DMS79 treated with DMSO at 0.1 percent for 48 hours (cell line): ENCODE data around the gene CYB5D1.

Experiments
- DNase-seq: peaks from one replicate; lab custom pipeline; 2025; lab: John Stamatoyannopoulos, UW

Gene CYB5D1

DNA sequence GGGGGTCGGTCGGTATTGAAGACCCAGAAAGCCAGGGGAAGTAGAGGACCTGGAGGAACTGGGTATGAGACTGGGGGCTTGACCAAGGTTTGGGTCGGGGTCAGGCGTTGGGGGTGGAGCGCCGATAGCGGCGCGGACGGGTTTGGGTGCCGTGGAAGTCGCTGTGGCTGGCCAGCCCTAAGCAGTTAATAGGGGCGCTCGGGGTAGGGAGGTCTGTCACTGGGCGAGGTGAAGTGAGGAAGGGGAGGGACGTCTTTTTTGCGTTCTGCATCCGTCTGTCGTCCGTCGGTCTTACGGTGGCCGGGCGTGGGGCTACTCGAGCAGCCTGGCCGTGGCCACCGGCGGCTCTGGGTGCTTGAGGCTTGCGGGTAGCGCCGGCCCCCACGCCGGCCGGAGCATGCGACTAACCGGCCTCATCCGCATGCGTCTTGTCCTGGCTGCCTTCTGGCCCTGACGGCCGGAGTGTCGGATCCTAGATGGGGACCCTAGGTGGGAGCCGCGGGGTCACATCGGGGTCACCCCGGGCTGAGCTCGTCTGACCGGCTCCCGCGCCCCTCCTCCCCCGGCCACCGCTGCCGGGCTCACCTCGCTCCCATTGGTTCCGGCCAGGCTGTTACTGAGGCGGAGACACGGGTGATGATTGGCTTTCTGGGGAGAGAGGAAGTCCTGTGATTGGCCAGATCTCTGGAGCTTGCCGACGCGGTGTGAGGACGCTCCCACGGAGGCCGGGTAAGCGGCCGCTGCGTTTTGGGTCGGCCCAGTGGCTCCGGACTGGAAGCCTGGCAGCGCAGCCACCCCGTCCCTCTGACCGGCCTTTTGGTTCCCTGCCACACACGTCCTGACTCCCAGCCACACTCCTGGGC is 13.3 kb upstream of the CYB5D1 start:
- peak; percentile 92 for DNase-seq

DNA sequence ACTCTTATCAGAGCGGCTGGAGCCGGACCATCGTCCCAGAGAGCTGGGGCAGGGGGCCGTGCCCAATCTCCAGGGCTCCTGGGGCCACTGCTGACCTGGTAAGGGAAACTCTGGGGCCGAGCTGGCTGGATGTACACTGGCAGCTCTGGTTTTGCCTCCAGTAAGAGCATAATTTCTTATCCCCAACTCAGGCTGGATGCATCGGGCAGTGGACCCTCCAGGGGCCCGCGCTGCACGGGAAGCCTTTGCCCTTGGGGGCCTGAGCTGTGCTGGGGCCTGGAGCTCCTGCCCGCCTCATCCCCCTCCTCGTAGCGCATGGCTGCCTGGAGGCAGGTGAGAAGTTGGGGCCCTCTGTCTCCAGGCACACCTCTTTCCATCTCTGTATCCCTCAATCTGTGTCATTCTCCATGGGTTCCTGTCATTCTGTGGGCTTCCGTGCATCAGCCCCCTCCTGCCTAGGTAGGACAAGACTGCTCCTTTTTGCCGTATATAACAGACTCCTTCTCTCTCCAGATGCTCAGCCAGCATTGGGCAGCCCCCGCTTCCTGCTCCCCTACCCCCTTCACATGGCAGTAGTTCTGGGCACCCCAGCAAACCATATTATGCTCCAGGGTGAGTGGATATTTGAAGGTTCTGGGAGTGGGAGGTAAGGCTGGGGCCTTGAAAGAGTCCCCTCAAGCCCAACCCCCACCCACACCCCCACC is 12.3 kb upstream of the CYB5D1 start:
- DNase-seq, result no peak

DNA sequence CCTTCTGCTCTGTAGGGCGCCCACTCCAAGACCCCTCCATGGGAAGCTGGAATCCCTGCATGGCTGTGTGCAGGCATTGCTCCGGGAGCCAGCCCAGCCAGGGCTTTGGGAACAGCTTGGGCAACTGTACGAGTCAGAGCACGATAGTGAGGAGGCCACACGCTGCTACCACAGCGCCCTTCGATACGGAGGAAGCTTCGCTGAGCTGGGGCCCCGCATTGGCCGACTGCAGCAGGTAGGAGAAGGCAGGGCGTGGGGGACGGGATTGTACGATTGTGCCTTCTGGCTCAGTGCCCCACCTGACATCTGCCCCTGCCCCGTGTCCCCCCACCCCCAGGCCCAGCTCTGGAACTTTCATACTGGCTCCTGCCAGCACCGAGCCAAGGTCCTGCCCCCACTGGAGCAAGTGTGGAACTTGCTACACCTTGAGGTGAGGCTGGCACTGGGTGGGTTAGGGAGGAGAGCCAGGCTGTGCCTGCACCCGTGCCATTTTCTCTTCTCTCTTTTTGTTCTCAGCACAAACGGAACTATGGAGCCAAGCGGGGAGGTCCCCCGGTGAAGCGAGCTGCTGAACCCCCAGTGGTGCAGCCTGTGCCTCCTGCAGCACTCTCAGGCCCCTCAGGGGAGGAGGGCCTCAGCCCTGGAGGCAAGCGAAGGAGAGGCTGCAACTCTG is 11.6 kb upstream of the CYB5D1 start:
- DNase-seq, result no peak

DNA sequence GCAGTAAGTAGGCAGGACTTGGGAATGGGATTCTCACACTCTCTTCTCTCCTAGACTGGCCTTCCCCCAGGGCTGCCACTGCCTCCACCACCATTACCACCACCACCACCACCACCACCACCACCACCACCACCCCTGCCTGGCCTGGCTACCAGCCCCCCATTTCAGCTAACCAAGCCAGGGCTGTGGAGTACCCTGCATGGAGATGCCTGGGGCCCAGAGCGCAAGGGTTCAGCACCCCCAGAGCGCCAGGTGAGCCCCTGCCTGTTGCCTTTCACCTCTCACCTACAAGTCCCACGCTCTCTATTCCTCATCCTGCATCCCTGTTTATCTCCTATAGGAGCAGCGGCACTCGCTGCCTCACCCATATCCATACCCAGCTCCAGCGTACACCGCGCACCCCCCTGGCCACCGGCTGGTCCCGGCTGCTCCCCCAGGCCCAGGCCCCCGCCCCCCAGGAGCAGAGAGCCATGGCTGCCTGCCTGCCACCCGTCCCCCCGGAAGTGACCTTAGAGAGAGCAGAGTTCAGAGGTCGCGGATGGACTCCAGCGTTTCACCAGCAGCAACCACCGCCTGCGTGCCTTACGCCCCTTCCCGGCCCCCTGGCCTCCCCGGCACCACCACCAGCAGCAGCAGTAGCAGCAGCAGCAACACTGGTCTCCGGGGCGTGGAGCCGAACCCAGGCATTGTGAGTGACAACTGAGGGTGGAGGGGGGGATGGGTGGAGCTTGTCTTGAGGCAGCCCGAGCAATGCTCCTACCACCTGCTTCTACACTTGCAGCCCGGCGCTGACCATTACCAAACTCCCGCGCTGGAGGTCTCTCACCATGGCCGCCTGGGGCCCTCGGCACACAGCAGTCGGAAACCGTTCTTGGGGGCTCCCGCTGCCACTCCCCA is 10.8 kb upstream of the CYB5D1 start:
- no peak for DNase-seq

DNA sequence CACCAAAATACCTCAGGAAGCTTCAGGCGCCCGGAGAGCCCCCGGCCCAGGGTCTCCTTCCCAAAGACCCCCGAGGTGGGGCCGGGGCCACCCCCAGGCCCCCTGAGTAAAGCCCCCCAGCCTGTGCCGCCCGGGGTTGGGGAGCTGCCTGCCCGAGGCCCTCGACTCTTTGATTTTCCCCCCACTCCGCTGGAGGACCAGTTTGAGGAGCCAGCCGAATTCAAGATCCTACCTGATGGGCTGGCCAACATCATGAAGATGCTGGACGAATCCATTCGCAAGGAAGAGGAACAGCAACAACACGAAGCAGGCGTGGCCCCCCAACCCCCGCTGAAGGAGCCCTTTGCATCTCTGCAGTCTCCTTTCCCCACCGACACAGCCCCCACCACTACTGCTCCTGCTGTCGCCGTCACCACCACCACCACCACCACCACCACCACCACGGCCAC is 9.6 kb upstream of the CYB5D1 start:
- no peak for DNase-seq

DNA sequence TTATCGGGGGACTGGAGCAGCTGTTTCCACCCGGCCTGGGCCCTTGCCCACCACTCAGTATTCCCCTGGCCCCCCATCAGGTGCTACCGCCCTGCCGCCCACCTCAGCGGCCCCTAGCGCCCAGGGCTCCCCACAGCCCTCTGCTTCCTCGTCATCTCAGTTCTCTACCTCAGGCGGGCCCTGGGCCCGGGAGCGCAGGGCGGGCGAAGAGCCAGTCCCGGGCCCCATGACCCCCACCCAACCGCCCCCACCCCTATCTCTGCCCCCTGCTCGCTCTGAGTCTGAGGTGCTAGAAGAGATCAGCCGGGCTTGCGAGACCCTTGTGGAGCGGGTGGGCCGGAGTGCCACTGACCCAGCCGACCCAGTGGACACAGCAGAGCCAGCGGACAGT is 9.1 kb upstream of the CYB5D1 start:
- DNase-seq, result no peak

DNA sequence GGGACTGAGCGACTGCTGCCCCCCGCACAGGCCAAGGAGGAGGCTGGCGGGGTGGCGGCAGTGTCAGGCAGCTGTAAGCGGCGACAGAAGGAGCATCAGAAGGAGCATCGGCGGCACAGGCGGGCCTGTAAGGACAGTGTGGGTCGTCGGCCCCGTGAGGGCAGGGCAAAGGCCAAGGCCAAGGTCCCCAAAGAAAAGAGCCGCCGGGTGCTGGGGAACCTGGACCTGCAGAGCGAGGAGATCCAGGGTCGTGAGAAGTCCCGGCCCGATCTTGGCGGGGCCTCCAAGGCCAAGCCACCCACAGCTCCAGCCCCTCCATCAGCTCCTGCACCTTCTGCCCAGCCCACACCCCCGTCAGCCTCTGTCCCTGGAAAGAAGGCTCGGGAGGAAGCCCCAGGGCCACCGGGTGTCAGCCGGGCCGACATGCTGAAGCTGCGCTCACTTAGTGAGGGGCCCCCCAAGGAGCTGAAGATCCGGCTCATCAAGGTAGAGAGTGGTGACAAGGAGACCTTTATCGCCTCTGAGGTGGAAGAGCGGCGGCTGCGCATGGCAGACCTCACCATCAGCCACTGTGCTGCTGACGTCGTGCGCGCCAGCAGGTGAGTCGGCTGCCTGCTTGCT is 8.6 kb upstream of the CYB5D1 start:
- DNase-seq, result no peak

DNA sequence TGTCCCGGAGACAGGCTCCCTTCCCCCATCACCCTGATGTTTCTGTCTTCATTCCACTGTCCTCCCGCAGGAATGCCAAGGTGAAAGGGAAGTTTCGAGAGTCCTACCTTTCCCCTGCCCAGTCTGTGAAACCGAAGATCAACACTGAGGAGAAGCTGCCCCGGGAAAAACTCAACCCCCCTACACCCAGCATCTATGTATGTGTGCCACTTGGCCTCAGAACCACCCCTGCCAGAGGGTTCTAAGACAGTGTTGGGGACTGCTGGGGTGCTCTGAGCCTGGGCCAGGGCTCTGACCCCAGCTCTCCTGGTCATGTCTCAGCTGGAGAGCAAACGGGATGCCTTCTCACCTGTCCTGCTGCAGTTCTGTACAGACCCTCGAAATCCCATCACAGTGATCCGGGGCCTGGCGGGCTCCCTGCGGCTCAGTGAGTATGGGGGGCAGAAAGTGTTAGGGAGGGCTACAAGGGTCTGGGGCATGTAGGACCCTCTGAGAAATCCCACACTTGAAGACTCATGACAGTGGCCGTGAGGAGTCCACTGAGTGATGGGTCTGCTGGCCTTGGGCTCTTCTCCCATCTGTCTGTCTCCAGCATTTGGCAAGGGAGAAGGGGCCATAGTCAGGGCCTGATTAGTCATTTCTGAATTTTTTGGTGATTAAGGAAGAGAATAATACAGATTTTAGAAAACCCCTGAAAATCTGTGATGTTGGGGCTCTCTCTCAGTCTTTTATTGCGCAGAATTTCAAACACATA is 7.9 kb upstream of the CYB5D1 start:
- no peak for DNase-seq

DNA sequence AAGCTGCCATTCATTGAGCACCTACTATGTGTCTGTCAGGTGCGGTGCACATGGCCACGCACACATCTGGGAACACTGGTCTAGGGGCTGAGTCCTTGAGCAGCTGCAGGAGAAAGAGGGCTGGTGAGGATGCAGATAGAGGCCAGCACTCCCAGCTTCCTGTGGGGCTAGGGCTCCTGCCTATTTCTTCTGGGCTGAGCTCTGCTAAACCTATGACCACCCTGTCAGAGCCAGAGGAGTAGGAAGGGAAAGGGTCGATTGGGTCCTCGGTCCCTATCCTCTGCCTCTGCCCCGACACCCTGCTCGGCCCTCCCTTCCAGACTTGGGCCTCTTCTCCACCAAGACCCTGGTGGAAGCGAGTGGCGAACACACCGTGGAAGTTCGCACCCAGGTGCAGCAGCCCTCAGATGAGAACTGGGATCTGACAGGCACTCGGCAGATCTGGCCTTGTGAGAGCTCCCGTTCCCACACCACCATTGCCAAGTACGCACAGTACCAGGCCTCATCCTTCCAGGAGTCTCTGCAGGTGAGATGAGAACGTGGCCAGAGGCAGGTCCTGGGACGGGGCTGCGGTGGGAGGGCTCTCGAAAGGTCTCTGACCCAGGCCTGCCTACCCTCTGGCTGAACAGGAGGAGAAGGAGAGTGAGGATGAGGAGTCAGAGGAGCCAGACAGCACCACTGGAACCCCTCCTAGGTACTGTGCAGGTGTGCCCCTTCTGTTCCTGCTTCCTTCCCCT is 6.9 kb upstream of the CYB5D1 start:
- DNase-seq, result no peak

DNA sequence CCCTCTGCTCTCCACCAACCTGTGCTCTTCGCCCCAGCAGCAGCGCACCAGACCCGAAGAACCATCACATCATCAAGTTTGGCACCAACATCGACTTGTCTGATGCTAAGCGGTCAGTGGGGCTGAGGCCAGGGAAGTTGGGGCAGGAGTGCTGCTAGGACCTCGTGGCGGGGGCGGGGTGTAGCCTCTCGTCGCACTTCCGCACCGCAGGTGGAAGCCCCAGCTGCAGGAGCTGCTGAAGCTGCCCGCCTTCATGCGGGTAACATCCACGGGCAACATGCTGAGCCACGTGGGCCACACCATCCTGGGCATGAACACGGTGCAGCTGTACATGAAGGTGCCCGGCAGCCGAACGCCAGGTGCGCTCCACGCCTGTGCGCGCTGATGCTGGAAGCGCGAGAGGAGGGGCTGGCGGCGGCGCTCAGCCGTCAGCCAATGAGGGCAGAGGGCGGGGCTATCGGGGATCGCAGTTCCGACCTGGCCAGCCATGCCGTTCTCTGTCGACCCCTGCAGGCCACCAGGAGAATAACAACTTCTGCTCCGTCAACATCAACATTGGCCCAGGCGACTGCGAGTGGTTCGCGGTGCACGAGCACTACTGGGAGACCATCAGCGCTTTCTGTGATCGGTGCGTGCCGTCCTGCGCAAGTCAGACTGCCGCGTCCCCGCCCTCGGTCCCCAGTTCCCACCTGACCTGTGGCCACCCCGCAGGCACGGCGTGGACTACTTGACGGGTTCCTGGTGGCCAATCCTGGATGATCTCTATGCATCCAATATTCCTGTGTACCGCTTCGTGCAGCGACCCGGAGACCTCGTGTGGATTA is 6.2 kb upstream of the CYB5D1 start:
- DNase-seq, result no peak

DNA sequence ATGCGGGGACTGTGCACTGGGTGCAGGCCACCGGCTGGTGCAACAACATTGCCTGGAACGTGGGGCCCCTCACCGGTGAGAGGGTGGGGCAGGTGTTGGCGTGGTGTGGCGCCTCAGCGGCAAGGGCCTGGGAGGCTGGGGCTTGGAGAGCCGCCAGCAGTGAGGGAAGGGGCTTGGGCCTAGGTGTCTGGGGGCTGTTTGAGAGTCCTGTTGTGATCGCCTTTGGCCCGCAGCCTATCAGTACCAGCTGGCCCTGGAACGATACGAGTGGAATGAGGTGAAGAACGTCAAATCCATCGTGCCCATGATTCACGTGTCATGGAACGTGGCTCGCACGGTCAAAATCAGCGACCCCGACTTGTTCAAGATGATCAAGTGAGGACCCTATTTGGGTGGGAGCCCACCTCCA is 5.5 kb upstream of the CYB5D1 start:
- DNase-seq, result no peak

DNA sequence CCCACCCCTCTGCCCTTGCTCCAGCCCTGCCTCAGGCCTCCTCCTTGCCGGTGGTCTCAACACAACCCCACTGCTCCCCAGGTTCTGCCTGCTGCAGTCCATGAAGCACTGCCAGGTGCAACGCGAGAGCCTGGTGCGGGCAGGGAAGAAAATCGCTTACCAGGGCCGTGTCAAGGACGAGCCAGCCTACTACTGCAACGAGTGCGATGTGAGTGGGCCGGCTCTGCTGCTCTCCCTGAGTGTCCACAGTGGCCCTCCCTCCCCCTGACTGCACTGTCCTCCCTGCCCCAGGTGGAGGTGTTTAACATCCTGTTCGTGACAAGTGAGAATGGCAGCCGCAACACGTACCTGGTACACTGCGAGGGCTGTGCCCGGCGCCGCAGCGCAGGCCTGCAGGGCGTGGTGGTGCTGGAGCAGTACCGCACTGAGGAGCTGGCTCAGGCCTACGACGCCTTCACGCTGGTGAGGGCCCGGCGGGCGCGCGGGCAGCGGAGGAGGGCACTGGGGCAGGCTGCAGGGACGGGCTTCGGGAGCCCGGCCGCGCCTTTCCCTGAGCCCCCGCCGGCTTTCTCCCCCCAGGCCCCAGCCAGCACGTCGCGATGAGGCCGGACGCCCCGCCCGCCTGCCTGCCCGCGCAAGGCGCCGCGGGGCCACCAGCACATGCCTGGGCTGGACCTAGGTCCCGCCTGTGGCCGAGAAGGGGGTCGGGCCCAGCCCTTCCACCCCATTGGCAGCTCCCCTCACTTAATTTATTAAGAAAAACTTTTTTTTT is 4.7 kb upstream of the CYB5D1 start:
- no peak for DNase-seq

DNA sequence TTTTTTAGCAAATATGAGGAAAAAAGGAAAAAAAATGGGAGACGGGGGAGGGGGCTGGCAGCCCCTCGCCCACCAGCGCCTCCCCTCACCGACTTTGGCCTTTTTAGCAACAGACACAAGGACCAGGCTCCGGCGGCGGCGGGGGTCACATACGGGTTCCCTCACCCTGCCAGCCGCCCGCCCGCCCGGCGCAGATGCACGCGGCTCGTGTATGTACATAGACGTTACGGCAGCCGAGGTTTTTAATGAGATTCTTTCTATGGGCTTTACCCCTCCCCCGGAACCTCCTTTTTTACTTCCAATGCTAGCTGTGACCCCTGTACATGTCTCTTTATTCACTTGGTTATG is 4.1 kb upstream of the CYB5D1 start:
- DNase-seq, result no peak

DNA sequence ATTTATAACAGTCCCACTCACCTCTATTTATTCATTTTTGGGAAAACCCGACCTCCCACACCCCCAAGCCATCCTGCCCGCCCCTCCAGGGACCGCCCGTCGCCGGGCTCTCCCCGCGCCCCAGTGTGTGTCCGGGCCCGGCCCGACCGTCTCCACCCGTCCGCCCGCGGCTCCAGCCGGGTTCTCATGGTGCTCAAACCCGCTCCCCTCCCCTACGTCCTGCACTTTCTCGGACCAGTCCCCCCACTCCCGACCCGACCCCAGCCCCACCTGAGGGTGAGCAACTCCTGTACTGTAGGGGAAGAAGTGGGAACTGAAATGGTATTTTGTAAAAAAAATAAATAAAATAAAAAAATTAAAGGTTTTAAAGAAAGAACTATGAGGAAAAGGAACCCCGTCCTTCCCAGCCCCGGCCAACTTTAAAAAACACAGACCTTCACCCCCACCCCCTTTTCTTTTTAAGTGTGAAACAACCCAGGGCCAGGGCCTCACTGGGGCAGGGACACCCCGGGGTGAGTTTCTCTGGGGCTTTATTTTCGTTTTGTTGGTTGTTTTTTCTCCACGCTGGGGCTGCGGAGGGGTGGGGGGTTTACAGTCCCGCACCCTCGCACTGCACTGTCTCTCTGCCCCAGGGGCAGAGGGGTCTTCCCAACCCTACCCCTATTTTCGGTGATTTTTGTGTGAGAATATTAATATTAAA is 3.6 kb upstream of the CYB5D1 start:
- DNase-seq, result no peak

DNA sequence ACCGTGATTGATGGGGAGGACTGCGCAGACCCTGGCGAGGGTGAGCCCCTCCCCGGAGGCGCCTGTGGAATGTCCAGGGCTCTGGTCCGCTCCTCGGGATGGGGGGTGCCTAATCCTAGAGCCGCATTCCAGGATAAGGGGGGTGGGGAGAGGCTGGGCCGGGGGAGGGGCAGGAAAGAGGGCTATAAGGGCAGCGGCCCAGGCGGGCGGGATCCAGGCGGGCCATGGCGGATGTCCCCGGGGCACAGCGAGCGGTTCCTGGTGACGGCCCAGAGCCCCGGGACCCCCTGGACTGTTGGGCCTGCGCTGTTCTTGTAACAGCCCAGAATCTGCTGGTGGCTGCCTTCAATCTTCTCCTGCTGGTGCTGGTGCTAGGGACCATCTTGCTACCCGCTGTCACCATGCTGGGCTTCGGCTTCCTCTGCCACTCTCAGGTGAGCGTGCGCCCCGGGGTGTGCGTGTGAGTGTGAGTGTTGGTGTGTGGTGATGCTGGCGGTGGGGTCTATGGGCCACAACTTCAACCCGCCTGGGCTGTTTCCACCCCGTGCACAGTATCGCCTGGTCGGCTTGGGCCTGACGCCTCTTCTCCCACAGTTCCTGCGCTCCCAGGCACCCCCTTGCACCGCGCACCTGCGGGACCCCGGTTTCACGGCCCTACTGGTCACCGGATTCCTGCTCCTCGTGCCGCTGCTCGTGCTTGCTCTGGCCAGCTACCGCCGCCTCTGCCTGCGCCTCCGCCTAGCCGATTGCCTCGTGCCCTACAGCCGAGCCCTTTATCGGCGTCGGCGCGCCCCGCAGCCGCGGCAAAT is 2.7 kb upstream of the CYB5D1 start, which contains the start of gene TMEM88:
Gene TMEM88 (plus strand): TSS at position 216 of the 809 bp plus-strand sequence. CDS start 9 bp downstream, at position 225.
- no peak for DNase-seq

DNA sequence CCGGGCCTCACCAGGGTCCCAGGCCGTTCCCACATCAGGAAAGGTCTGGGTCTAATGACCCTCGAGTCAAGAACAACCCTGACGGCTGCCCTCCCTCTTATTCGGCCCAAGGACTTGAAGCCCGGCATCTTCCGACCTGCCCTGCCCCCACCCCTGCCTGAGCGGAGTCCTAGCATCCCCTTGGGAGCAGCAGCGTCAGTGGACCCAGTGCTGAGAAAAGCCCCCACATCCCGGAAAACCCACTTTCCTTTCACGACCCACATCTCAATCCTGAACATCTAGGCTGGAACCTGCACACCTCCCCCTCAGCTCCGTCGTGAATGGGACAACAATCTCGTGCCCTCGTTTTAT is 2.2 kb upstream of the CYB5D1 start:
- no peak for DNase-seq
